Measurements from ENCODE around the gene ACTN1. TPM values are rescaled to one million over a fixed set of nuclear protein-coding genes. Genes with fewer than 3 reads are reported as not detected.

The ACTN1 gene
- total and polyA plus RNA-seq, 2 of the 8 experiments (the other 6 are each of a cell fraction or from before 2014, with no cell fraction given): 236 to 262 TPM

DNA sequence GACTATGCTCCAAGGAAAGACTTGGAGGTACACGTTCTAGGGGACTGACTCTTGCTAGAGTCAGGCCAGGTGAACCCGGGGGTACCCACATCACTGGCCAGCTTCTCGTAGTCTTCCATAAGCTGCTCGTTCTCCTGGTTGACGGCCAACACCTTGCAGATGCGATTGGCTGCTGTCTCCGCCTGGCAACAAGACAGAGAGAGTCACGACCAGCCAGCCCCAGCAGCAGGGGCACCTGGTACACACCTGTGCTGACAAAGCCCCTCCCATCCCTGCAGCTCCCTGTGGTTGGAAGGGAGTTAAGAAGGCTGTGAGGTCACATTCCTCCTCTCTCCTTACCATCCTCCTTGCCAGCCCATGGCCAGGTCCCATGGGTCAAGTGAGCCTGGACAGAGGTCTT is 85.5 kb downstream of the ACTN1 start (continued):
- no peak for TF ChIP-seq CTBP2 (IDR thresholded peaks at IDR 0.05; ENCODE audit: borderline replicate concordance, insufficient read depth, insufficient read length, low read length)
- TF ChIP-seq SRF (IDR thresholded peaks at IDR 0.05; ENCODE audit: low read depth, low read length): no peak
- TF ChIP-seq SP2 (IDR thresholded peaks at IDR 0.05; ENCODE audit: low read length): no peak

Measured in H1 (cell line).